Panc1 (cell line): ENCODE data around the gene CPPED1.

ENCODE experiments used
- CTCF ChIP-seq: fragments of 450-650 bp; IDR thresholded peaks from 2 replicates; pipeline ENCODE4 v1.5.1; 2017; ENCODE audit warnings: mild to moderate bottlenecking
- POLR2AphosphoS5 ChIP-seq: IDR thresholded peaks from 2 replicates; pipeline ENCODE4 v1.6.1; 2012; ENCODE audit warnings: mild to moderate bottlenecking, low read depth, low read length, moderate library complexity
- REST ChIP-seq, 2 experiments: IDR thresholded peaks; 2 replicates each; pipeline ENCODE4 v1.6.1; 2011 to 2012; ENCODE audit warnings: low read depth in 2 of 2, control low read depth in 1 of 2, low read length in 1 of 2, mild to moderate bottlenecking in 1 of 2, moderate library complexity in 1 of 2; ENCODE audit not compliant: insufficient read depth in 1 of 2

- TF ChIP-seq CTCF (no peak), POLR2AphosphoS5 (no peak), REST (IDR thresholded peaks at IDR 0.05; ENCODE audit: insufficient read depth in 1 of 2, low read depth in 2 of 2, low read length in 1 of 2) (no peak)
Measured at GRCh38 chr16:12754824-12755543, 48.7 kb downstream of the CPPED1 start.
